GM19467 (cell line): ENCODE data around the gene TMEM163.
"Not testable (repeated sequence)": the region's sequence is repeated elsewhere in the genome, so short reads cannot be mapped to it uniquely, and the experiment has no call there.

Experiments used
- ATAC-seq: cut with Tn5 transposase; IDR thresholded peaks from one replicate; pipeline ENCODE4 v1.9.1; 2021; ENCODE audit warnings: mild to moderate bottlenecking, moderate library complexity; ENCODE audit not compliant: unreplicated experiment

The TMEM163 gene

GRCh38 chr2:134718817-134719814, at the start of gene TMEM163:
TMEM163 (minus strand) TSS chr2:134719000.
- no peak for ATAC-seq

GRCh38 chr2:134766583-134766982, 47.8 kb upstream of the TMEM163 start:
- ATAC-seq = no peak

GRCh38 chr2:134765987-134766386, 47.2 kb upstream of the TMEM163 start:
- no peak for ATAC-seq

GRCh38 chr2:134764164-134764563, 45.4 kb upstream of the TMEM163 start:
- no peak for ATAC-seq

GRCh38 chr2:134763164-134763710, 44.4 kb upstream of the TMEM163 start:
- ATAC-seq = no peak

- ATAC-seq = no peak
Observed at GRCh38 chr2:134762508-134762907, 43.7 kb upstream of the TMEM163 start.

- no peak for ATAC-seq
Observed at GRCh38 chr2:134760385-134760784, 41.6 kb upstream of the TMEM163 start.

- ATAC-seq = peak; percentile 91
Observed at GRCh38 chr2:134758633-134759032, 39.8 kb upstream of the TMEM163 start.

GRCh38 chr2:134751981-134752380, 33.2 kb upstream of the TMEM163 start:
- ATAC-seq = not testable (repeated sequence)

- no peak for ATAC-seq
Observed at GRCh38 chr2:134745546-134745945, 26.7 kb upstream of the TMEM163 start.

- ATAC-seq = no peak
Observed at GRCh38 chr2:134745023-134745422, 26.2 kb upstream of the TMEM163 start.

GRCh38 chr2:134739879-134740301, 21.1 kb upstream of the TMEM163 start:
- ATAC-seq = peak; percentile 92

GRCh38 chr2:134739236-134739878, 20.6 kb upstream of the TMEM163 start:
- ATAC-seq = no peak

- ATAC-seq = no peak
Observed at GRCh38 chr2:134738141-134738870, 19.5 kb upstream of the TMEM163 start.

- ATAC-seq = no peak
Observed at GRCh38 chr2:134737671-134738070, 18.9 kb upstream of the TMEM163 start.

GRCh38 chr2:134736167-134736880, 17.5 kb upstream of the TMEM163 start:
- no peak for ATAC-seq

- no peak for ATAC-seq
Observed at GRCh38 chr2:134728163-134728562, 9.4 kb upstream of the TMEM163 start.

GRCh38 chr2:134727385-134727784, 8.6 kb upstream of the TMEM163 start:
- ATAC-seq = no peak

GRCh38 chr2:134726645-134727044, 7.8 kb upstream of the TMEM163 start:
- ATAC-seq = no peak

- ATAC-seq = no peak
Observed at GRCh38 chr2:134725876-134726275, 7.1 kb upstream of the TMEM163 start.
